Type B pancreatic cell (in vitro differentiated cells): Measurements from ENCODE around the gene PDE5A. TPM values are rescaled to one million over a fixed set of nuclear protein-coding genes. Genes with fewer than 3 reads are reported as not detected.

ENCODE experiments used
- DNase-seq: peaks from one replicate; pipeline ENCODE4 v3.0.0; 2021; ENCODE audit warnings: mixed read lengths; ENCODE audit not compliant: unreplicated experiment; ENCODE audit errors: extremely low spot score
- H3K27ac Mint-ChIP-seq: 2 replicates; pipeline ENCODE4 v1.8.0; 2021; ENCODE audit warnings: mild to moderate bottlenecking, mixed read lengths
- H3K27me3 Mint-ChIP-seq: 2 replicates; pipeline ENCODE4 v1.8.0; 2021; ENCODE audit warnings: mixed read lengths
- H3K36me3 Mint-ChIP-seq: 2 replicates; pipeline ENCODE4 v1.8.0; 2021; ENCODE audit warnings: mixed read lengths
- H3K4me1 Mint-ChIP-seq: one replicate; pipeline ENCODE4 v1.8.0; 2021; ENCODE audit warnings: mixed read lengths; ENCODE audit not compliant: unreplicated experiment
- H3K4me3 Mint-ChIP-seq: 2 replicates; pipeline ENCODE4 v1.8.0; 2021; ENCODE audit warnings: mild to moderate bottlenecking, mixed read lengths
- H3K9me3 Mint-ChIP-seq: 2 replicates; pipeline ENCODE4 v1.8.0; 2021; ENCODE audit warnings: mixed read lengths
- CTCF ChIP-seq: fragments of 200-600 bp; sonication (generic); conservative IDR thresholded peaks from 2 replicates; pipeline ENCODE4 v1.5.0; 2021; ENCODE audit warnings: antibody characterized with exemption, mild to moderate bottlenecking
- total RNA-seq: library from RNA; stranded (reverse); gene quantifications from 2 replicates; pipeline ENCODE4 v1.2.1, GENCODE V29; 2021; ENCODE audit warnings: low replicate concordance

PDE5A gene
- total RNA-seq, 1 donor from 2014 or later: 77.4 TPM

- Mint-ChIP-seq H3K4me1 (peaks cover 17% of the 10 kb centered on the region), H3K9me3 (no peaks in the 10 kb centered on the region), H3K36me3 (no peaks in the 10 kb centered on the region), H3K27me3 (peaks cover 29% of the 10 kb centered on the region), H3K27ac (no peak overlapping the region), H3K4me3 (no peak overlapping the region)
- TF ChIP-seq CTCF: no peak
- no peak for DNase-seq
These were observed 42.6 kb upstream of the PDE5A start for GRCh38 chr4:119671205-119671604.

- peaks cover 19% of the 10 kb centered on the region for H3K4me1 Mint-ChIP-seq
- H3K36me3 Mint-ChIP-seq: no peaks in the 10 kb centered on the region
- no peak overlapping the region for H3K27ac Mint-ChIP-seq
- H3K27me3 Mint-ChIP-seq: peaks cover 33% of the 10 kb centered on the region
- TF ChIP-seq CTCF: no peak
- DNase-seq: no peak
- no peak overlapping the region for H3K4me3 Mint-ChIP-seq
- H3K9me3 Mint-ChIP-seq: no peaks in the 10 kb centered on the region
These were observed 39.2 kb upstream of the PDE5A start for GRCh38 chr4:119667802-119668201.

- H3K27me3 Mint-ChIP-seq: peaks cover 36% of the 10 kb centered on the region
- H3K4me1 Mint-ChIP-seq: peaks cover 19% of the 10 kb centered on the region
- DNase-seq: no peak
These were observed 38.1 kb upstream of the PDE5A start for GRCh38 chr4:119666653-119667091.

GRCh38 chr4:119665752-119666151 lies 37.1 kb upstream of the PDE5A start:
- H3K27me3 Mint-ChIP-seq: peaks cover 42% of the 10 kb centered on the region
- H3K4me1 Mint-ChIP-seq: peaks cover 19% of the 10 kb centered on the region
- H3K36me3 Mint-ChIP-seq: no peaks in the 10 kb centered on the region
- H3K9me3 Mint-ChIP-seq: no peaks in the 10 kb centered on the region
- no peak overlapping the region for H3K27ac Mint-ChIP-seq
- DNase-seq: no peak
- TF ChIP-seq CTCF: no peak
- no peak overlapping the region for H3K4me3 Mint-ChIP-seq

More at GRCh38 chr4:119666653-119667091, 38.1 kb upstream of the PDE5A start:
- H3K9me3 Mint-ChIP-seq: no peaks in the 10 kb centered on the region
- no peak overlapping the region for H3K27ac Mint-ChIP-seq
- no peaks in the 10 kb centered on the region for H3K36me3 Mint-ChIP-seq
- no peak overlapping the region for H3K4me3 Mint-ChIP-seq
- TF ChIP-seq CTCF: no peak

- Mint-ChIP-seq H3K4me3 (no peak overlapping the region), H3K36me3 (no peaks in the 10 kb centered on the region), H3K27me3 (peaks cover 42% of the 10 kb centered on the region), H3K27ac (no peak overlapping the region), H3K4me1 (peaks cover 22% of the 10 kb centered on the region), H3K9me3 (no peaks in the 10 kb centered on the region)
- TF ChIP-seq CTCF: no peak
- DNase-seq: no peak
These were observed 35.7 kb upstream of the PDE5A start for GRCh38 chr4:119664168-119664907.
